Stromal cell of bone marrow (primary cell): ENCODE data around the gene GOLGA1.
"Not testable (repeated sequence)": the region's sequence is repeated elsewhere in the genome, so short reads cannot be mapped to it uniquely, and the experiment has no call there.

ENCODE experiments used
- DNase-seq: peaks from one replicate; pipeline ENCODE4 v3.0.0-alpha.2; 2012; ENCODE audit warnings: low read depth

GOLGA1 gene

DNA sequence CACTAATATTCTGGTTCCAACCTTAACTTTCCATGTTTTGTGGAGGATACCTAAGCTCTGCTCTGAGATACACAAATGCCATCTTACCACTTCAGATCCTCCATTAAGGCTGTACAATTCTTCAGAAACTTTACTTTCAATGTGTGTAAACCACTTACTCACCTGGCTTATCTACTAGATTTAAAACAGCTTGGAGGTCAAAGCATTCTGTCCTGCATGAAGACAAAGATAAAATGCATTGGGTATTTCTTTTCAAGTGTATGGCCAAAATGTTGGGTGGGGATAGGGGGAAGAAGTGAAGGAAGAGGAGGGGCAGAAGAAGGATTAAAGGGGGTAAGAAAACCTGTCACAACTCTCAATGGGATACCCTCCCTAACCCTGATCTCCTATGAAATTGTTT is 939 bp downstream of the GOLGA1 start:
- DNase-seq, result no peak

GRCh38 chr9:124934290-124934689 is 6.6 kb downstream of the GOLGA1 start:
- DNase-seq, result no peak

- no peak for DNase-seq
These were observed 8.6 kb downstream of the GOLGA1 start for GRCh38 chr9:124932333-124932732.

DNA sequence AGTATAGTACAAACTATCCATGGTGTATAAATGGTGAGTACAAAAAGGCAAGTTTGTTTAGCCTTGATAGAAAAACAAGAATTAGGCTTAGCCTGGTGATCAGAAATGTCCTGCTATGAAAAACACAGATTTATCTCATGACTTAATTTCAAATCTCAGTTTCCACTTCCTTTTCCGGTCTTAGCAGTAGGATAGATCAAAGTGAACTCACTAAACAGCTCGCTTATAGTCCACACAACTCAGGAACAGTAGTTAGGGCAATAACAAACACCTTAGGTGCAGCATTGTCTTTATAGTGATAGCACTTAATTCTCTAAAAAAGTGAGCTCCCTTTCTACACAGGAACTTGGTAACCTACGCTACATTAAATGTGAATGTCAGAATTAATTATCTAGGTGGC is 11.4 kb downstream of the GOLGA1 start:
- no peak for DNase-seq

- no peak for DNase-seq
These were observed 12.8 kb downstream of the GOLGA1 start for GRCh38 chr9:124928116-124928515.

DNA sequence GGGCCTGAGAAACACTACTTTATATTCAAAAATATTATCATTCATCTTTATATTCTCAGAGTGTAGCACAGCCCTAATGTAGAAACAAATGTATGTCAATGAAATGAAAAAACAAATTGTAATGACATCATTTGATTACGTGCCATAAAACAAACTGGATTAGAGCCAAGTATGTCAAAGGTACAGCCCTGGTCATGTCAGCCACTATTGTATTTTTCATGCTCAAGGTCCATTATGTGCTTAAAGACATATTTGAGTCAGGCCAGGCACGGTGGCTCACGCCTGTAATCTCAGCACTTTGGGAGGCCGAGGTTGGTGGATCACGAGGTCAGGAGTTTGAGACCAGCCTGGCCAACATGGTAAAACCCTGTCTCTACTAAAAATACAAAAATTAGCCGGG is 20.5 kb downstream of the GOLGA1 start:
- not testable (repeated sequence) for DNase-seq

DNA sequence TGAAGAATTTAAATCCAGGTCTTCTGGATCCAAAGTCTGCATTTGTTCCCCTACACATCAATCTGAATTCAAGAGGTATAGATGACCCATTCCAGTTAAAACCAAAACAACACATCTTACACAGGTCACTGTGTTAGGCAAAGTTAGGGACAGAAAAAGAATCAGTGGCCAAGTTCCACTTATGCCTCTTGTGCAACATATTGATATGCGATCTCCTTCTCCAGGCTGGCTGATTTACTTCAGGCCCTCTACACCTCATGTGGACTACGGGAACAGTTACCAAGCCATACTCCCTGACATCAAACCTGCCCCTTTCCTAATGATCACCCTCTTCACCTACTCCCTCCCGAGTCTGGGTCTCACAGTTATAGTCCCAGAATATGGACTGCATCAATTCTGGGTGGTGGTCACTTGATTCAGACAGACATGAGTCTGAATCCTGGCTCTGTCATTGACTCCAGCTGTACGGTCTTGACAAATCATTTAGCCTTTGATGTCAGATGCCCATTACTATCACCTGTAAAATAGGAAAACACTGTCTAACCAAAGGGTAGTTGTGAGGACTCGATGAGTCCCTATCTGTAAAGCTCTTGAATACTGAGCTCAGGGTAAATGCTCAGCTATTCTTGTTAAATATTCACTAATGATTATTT is 26.0 kb downstream of the GOLGA1 start:
- no peak for DNase-seq

GRCh38 chr9:124913378-124913777 is 27.5 kb downstream of the GOLGA1 start:
- no peak for DNase-seq

DNA sequence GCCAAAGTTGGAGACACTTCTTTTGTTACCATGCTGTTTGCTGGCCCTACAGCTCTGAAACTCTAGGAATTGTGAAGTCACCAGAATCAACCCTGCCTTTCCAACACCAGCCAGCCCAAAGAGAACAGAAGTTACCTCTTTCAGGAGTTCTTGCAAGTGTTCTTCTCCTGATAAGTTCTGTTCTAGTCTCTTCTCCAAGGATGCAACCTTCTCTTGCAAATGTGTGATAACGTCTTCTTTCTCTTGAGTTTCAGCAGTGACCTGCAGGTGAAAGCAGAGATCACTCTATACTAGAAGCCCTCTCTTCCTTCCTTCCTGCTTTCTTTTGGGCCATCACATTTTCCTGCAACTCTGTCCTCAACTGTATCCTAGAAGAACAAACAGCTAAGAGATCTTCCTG is 29.1 kb downstream of the GOLGA1 start:
- DNase-seq, result no peak

DNA sequence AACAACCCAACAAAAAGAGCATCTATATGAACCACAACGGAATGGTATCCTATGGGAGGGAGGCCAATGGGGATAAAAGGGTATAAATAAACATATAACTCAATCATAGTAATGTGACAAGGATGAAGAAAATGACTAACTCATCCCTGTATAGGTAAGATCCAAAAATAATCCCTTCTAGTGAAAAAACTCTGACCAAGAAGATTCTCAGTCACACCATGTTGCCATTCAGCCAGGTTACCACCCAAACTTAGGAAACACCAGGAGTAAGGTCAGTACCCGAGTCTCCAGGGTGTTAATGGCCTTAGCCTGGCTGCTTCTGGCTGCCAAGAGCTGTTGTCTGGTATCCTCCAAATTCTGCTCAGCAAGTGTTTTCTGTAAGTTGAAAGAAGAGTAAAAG is 32.8 kb downstream of the GOLGA1 start:
- DNase-seq, result no peak

GRCh38 chr9:124906966-124907365 is 33.9 kb downstream of the GOLGA1 start:
- no peak for DNase-seq

DNA sequence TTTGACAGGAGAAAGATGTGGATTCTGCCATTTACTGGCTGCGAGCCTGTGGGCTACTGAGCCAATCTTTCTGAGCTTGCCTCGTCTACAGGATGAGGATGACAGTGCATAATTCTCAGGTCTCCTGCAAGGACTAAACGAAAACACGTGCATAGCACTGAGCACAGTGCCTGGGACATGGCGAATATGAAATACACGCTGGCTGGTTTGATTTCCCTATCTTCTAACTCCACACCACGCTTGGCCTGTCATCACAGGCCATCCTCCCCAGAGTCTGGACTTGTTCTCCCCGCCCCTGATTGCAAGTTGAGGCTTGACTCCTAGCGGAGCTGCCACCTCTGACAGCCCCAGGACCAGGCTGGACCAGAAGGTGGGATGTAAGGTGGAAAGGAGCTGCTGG is 41.0 kb downstream of the GOLGA1 start:
- no peak for DNase-seq

DNA sequence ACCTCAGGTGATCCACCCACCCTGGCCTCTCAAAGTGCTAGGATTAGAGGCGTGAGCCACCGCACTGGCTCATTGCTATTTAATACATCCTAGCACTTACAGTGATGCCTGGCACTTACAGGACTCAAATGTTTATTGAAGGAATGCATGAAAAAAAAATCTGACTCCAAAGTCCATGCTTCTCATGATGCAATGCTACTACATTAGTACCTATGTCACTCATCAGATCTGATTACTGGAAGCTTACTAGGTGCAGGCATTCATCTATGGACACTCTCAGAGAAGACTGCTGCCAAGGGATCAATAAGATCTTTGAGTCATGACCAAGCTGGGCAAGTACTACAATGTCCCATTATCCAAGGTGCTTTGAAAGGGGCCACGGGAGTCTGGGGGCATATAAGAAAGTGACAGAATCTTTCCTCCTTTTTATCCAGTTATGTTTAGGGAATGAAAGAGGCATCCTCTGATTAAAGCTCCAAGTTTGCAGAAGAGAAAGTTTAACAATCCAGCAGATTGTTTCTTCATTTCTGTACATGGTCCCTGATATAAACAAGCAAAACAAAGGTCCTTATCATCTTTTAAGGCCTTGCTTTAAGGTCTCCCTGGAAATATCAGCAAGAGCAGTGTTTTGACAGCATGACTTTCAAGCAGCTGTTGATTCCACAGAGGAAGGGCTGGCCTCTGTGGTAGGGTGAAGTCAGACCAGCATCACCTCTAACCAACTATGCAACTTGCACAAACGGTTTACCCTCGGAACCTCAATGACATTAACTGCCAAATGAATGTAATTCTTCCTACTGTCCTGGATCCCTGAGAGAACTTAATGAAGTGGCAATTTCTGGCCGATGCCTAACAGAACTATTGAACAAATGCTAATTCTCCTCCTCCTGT is 43.1 kb downstream of the GOLGA1 start:
- no peak for DNase-seq

DNA sequence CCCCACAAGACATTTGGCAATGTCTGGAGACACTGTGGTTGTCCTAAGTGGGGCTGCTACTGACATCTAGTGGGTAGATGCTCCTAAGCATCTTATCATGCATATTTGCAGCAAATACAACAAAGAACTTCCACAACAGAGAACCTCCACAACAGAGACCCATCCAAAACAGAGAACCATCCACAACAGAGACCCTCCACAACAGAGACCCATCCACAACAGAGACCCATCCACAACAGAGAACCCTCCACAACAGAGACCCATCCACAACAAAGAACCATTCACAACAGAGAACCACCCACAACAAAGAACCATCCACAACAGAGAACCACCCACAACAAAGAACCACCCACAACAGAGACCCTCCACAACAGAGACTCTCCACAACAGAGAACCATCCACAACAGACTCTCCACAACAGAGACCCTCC is 46.1 kb downstream of the GOLGA1 start:
- peak; percentile 14 for DNase-seq

GRCh38 chr9:124894035-124894740 is 46.7 kb downstream of the GOLGA1 start:
- DNase-seq, result no peak

- DNase-seq, result no peak
These were observed 50.7 kb downstream of the GOLGA1 start for GRCh38 chr9:124890179-124890578.

DNA sequence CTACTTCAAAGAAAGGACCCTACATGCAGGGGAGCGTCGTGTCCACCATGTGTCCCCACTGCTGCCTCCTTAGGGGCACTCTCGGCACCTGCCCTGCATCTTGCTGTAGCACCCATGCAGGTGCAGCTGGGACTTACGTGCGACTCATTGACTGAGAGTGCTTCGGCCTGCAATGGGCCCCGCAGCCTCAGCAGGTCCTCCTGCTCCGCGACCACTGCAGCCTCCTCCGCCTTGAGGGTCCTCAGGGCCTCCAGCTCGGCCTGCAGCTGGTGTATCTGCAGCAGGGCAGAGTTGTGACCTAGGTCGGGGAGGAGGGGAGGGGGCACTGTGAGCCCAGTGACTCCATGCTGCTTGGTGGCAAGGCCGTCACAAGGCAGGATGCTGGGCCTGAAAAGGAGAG is 51.9 kb downstream of the GOLGA1 start:
- DNase-seq, result no peak

DNA sequence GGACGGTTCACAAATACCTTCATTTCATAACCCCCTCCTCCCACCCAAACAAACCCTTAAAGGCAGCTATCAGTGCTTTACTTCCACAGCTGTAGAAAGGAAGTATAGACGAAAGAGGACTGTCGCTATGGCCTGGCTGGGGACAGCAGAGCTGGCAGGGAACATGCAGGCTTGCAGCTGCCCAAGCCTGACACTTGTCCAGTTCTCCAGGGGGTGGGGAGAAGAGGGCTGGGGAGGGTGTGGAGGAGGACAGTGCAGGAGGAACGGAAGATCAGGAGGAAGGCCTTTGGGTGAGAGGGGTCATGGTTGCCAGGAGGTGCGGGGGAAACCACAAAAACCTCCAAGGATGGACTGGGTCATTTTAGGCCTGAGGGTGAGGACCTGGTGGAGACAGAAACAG is 53.1 kb downstream of the GOLGA1 start:
- no peak for DNase-seq

DNA sequence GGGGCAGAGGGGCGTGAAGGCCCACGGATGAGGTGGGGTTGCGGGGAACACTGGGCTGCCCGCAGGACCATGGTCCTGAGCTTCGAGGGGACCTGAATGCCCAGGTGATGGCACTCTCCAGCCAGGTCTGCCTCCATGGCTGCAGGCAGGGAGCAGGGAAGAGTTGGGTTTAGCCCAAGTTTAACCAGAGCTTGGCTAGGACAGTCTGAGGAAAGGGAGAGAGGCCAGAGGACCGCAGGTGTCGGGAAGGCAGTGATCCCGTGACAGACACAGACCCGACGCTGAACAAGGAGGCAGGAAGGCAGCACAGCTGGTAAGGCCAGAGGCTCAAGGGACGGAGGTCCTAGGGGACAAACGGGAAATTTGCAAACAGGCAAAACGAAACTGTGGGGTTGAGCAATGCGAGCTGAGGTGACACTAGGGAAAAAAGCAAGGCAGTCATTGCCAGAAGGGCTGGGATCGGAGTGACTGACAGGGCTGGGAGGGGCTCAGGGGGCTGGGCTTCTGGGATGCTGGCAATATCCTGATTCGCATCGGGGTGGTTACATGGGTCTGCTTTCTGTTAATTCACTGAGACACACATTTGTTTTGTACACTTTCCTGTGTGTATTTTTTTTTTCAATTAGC is 53.9 kb downstream of the GOLGA1 start:
- DNase-seq, result no peak

DNA sequence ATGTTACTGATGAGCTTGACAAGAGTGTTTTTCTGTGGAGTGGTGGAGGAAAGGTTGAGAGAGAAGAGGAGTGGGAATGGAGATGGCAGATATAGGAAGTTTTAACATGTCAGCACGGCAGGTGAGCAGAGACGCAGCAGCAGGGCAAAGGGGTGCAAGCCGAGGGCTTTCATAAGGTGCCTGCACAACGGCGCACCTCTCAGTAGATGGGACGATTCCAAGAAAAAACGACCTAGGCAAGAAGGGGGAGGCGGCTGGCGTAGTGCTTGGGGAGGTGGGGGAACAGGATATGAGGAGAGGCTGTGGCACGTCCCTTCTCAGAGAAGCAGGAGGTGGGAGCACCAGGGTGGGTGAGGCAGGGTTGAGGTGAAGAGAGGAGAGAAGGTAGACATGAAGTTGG is 54.4 kb downstream of the GOLGA1 start:
- DNase-seq, result no peak

- no peak for DNase-seq
These were observed 55.3 kb downstream of the GOLGA1 start for GRCh38 chr9:124885551-124885950.

DNA sequence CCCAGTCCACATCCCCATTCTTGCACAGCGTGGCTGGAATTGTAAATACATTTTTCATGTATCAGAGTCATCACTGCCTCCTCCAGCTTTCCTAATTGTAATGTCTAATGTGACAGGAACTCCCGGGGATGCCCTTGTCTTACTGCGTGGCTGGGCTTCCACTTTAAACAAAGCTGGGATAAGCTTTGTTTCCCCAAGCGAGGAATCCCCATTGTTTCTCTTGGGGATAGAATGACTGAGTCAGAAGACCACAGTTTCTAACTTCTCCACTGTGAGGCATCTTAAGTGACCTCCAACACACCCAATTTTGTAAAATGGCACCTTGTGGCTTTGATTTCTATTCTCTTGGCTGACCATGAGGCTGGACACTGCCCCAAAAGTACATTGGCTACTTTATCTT is 56.5 kb downstream of the GOLGA1 start:
- DNase-seq, result peak; percentile 27
